ENCODE results near the gene TXNDC11. TPM values are rescaled to one million over a fixed set of nuclear protein-coding genes. Genes with fewer than 3 reads are reported as not detected.

Gene TXNDC11
- total and polyA plus RNA-seq, 2 experiments from 2014 or later: 6.8 to 12.0 TPM

DNA sequence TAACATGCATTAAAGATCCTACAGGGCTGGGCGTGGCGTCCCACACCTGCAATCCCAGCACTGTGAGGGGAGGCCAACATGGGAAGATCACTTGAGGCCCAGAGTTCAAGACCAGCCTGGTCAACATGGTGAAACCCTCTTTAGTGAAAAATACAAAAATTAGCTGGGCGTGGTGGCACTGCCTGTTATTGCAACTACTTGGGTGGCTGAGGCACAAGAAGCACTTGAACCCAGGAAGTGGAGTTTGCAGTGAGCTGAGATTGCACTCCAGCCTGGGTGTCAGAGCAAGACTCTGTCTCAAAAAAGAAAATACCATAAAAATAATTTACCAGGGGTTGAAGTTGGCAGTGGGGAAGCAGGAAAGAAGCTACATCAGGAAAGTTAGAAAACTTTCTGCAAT lies 12.9 kb downstream of the TXNDC11 start:
- Histone ChIP-seq H3F3A (replicated peaks; ENCODE audit: low read depth) (no peaks in the 10 kb centered on the region), H3K4me2 (no peak overlapping the region), H4K20me1 (replicated peaks; ENCODE audit: insufficient read depth) (0 out of 2 replicates have a peak, but pooled peaks cover 3% of the 10 kb centered on the region), H3K79me2 (replicated peaks; ENCODE audit: insufficient read depth) (peaks cover 13% of the 10 kb centered on the region), H3K27ac (ENCODE audit: low read depth) (0 out of 2 replicates have a peak overlapping the region, but pooled peaks have one; percentile 18), H2AFZ (no peak overlapping the region), H3K9me2 (ENCODE audit: insufficient read depth) (no peaks in the 10 kb centered on the region), H3K4me3 (no peak overlapping the region), H3K4me1 (ENCODE audit: insufficient read depth) (no peaks in the 10 kb centered on the region), H3K36me3 (ENCODE audit: insufficient read depth) (peaks cover 8% of the 10 kb centered on the region; the same call in 1 of the 2 replicates), H3K27me3 (ENCODE audit: insufficient read depth) (no peaks in the 10 kb centered on the region)
- Mint-ChIP-seq H3K27ac (no peak overlapping the region), H3K4me3 (no peak overlapping the region), H3K9me3 (no peaks in the 10 kb centered on the region), H3K36me3 (ENCODE audit: low read depth) (peaks cover 26% of the 10 kb centered on the region; the same call in 2 of the 3 replicates), H3K27me3 (ENCODE audit: insufficient read depth, low read depth, poor library complexity) (no peaks in the 10 kb centered on the region), H3K4me1 (no peaks in the 10 kb centered on the region)
- no peak for TF ChIP-seq ZNF114 (CRISPR knock-in tag; IDR thresholded peaks at IDR 0.05)
- TF ChIP-seq POLR2AphosphoS5 (IDR thresholded peaks at IDR 0.05; ENCODE audit: low read depth): no peak
- TF ChIP-seq, protein P1, sequence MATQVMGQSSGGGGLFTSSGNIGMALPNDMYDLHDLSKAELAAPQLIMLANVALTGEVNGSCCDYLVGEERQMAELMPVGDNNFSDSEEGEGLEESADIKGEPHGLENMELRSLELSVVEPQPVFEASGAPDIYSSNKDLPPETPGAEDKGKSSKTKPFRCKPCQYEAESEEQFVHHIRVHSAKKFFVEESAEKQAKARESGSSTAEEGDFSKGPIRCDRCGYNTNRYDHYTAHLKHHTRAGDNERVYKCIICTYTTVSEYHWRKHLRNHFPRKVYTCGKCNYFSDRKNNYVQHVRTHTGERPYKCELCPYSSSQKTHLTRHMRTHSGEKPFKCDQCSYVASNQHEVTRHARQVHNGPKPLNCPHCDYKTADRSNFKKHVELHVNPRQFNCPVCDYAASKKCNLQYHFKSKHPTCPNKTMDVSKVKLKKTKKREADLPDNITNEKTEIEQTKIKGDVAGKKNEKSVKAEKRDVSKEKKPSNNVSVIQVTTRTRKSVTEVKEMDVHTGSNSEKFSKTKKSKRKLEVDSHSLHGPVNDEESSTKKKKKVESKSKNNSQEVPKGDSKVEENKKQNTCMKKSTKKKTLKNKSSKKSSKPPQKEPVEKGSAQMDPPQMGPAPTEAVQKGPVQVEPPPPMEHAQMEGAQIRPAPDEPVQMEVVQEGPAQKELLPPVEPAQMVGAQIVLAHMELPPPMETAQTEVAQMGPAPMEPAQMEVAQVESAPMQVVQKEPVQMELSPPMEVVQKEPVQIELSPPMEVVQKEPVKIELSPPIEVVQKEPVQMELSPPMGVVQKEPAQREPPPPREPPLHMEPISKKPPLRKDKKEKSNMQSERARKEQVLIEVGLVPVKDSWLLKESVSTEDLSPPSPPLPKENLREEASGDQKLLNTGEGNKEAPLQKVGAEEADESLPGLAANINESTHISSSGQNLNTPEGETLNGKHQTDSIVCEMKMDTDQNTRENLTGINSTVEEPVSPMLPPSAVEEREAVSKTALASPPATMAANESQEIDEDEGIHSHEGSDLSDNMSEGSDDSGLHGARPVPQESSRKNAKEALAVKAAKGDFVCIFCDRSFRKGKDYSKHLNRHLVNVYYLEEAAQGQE (IDR thresholded peaks at IDR 0.05; ENCODE audit: unreplicated experiment): no peak
- TF ChIP-seq NANOG (IDR thresholded peaks at IDR 0.05; ENCODE audit: borderline replicate concordance): no peak
- no peak for TF ChIP-seq CREB1 (CRISPR knock-in tag; IDR thresholded peaks at IDR 0.05; ENCODE audit: low read depth)
- TF ChIP-seq, protein P2, sequence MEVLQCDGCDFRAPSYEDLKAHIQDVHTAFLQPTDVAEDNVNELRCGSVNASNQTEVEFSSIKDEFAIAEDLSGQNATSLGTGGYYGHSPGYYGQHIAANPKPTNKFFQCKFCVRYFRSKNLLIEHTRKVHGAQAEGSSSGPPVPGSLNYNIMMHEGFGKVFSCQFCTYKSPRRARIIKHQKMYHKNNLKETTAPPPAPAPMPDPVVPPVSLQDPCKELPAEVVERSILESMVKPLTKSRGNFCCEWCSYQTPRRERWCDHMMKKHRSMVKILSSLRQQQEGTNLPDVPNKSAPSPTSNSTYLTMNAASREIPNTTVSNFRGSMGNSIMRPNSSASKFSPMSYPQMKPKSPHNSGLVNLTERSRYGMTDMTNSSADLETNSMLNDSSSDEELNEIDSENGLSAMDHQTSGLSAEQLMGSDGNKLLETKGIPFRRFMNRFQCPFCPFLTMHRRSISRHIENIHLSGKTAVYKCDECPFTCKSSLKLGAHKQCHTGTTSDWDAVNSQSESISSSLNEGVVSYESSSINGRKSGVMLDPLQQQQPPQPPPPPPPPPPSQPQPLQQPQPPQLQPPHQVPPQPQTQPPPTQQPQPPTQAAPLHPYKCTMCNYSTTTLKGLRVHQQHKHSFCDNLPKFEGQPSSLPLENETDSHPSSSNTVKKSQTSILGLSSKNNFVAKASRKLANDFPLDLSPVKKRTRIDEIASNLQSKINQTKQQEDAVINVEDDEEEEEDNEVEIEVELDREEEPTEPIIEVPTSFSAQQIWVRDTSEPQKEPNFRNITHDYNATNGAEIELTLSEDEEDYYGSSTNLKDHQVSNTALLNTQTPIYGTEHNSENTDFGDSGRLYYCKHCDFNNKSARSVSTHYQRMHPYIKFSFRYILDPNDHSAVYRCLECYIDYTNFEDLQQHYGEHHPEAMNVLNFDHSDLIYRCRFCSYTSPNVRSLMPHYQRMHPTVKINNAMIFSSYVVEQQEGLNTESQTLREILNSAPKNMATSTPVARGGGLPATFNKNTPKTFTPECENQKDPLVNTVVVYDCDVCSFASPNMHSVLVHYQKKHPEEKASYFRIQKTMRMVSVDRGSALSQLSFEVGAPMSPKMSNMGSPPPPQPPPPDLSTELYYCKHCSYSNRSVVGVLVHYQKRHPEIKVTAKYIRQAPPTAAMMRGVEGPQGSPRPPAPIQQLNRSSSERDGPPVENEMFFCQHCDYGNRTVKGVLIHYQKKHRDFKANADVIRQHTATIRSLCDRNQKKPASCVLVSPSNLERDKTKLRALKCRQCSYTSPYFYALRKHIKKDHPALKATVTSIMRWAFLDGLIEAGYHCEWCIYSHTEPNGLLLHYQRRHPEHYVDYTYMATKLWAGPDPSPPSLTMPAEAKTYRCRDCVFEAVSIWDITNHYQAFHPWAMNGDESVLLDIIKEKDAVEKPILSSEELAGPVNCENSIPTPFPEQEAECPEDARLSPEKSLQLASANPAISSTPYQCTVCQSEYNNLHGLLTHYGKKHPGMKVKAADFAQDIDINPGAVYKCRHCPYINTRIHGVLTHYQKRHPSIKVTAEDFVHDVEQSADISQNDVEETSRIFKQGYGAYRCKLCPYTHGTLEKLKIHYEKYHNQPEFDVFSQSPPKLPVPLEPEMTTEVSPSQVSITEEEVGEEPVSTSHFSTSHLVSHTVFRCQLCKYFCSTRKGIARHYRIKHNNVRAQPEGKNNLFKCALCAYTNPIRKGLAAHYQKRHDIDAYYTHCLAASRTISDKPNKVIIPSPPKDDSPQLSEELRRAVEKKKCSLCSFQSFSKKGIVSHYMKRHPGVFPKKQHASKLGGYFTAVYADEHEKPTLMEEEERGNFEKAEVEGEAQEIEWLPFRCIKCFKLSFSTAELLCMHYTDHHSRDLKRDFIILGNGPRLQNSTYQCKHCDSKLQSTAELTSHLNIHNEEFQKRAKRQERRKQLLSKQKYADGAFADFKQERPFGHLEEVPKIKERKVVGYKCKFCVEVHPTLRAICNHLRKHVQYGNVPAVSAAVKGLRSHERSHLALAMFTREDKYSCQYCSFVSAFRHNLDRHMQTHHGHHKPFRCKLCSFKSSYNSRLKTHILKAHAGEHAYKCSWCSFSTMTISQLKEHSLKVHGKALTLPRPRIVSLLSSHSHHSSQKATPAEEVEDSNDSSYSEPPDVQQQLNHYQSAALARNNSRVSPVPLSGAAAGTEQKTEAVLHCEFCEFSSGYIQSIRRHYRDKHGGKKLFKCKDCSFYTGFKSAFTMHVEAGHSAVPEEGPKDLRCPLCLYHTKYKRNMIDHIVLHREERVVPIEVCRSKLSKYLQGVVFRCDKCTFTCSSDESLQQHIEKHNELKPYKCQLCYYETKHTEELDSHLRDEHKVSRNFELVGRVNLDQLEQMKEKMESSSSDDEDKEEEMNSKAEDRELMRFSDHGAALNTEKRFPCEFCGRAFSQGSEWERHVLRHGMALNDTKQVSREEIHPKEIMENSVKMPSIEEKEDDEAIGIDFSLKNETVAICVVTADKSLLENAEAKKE (CRISPR knock-in tag; IDR thresholded peaks at IDR 0.05): no peak
- no peak for TF ChIP-seq JUNB (IDR thresholded peaks at IDR 0.05; ENCODE audit: unreplicated experiment)
- TF ChIP-seq, protein P3, sequence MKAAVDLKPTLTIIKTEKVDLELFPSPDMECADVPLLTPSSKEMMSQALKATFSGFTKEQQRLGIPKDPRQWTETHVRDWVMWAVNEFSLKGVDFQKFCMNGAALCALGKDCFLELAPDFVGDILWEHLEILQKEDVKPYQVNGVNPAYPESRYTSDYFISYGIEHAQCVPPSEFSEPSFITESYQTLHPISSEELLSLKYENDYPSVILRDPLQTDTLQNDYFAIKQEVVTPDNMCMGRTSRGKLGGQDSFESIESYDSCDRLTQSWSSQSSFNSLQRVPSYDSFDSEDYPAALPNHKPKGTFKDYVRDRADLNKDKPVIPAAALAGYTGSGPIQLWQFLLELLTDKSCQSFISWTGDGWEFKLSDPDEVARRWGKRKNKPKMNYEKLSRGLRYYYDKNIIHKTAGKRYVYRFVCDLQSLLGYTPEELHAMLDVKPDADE (IDR thresholded peaks at IDR 0.05): no peak
- TF ChIP-seq EZH2phosphoT487 (IDR thresholded peaks at IDR 0.05; ENCODE audit: unreplicated experiment): no peak
- no peak for TF ChIP-seq EZH2 (IDR thresholded peaks at IDR 0.05; ENCODE audit: low read depth, unreplicated experiment)
- no peak for TF ChIP-seq ZNF331 (CRISPR knock-in tag; IDR thresholded peaks at IDR 0.05; ENCODE audit: low read depth)
- TF ChIP-seq STAT1 (IDR thresholded peaks at IDR 0.05; ENCODE audit: unreplicated experiment): no peak
- TF ChIP-seq, protein P4, sequence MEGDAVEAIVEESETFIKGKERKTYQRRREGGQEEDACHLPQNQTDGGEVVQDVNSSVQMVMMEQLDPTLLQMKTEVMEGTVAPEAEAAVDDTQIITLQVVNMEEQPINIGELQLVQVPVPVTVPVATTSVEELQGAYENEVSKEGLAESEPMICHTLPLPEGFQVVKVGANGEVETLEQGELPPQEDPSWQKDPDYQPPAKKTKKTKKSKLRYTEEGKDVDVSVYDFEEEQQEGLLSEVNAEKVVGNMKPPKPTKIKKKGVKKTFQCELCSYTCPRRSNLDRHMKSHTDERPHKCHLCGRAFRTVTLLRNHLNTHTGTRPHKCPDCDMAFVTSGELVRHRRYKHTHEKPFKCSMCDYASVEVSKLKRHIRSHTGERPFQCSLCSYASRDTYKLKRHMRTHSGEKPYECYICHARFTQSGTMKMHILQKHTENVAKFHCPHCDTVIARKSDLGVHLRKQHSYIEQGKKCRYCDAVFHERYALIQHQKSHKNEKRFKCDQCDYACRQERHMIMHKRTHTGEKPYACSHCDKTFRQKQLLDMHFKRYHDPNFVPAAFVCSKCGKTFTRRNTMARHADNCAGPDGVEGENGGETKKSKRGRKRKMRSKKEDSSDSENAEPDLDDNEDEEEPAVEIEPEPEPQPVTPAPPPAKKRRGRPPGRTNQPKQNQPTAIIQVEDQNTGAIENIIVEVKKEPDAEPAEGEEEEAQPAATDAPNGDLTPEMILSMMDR (conservative IDR thresholded peaks at IDR 0.05; ENCODE audit: low read depth in 2 of 2): no peak
- ATAC-seq (no peak), DNase-seq (ENCODE audit: low spot score) (no peak)
